HG03175 (cell line): ENCODE data around the gene FZR1.
"Not testable (repeated sequence)": the region's sequence is repeated elsewhere in the genome, so short reads cannot be mapped to it uniquely, and the experiment has no call there.

Source experiments
- ATAC-seq: cut with Tn5 transposase; IDR thresholded peaks from one replicate; pipeline ENCODE4 v1.9.1; 2021; ENCODE audit warnings: mild to moderate bottlenecking, moderate library complexity; ENCODE audit not compliant: unreplicated experiment

Gene FZR1

GRCh38 chr19:3528080-3528479 is 22.0 kb downstream of the FZR1 start:
- no peak for ATAC-seq

DNA sequence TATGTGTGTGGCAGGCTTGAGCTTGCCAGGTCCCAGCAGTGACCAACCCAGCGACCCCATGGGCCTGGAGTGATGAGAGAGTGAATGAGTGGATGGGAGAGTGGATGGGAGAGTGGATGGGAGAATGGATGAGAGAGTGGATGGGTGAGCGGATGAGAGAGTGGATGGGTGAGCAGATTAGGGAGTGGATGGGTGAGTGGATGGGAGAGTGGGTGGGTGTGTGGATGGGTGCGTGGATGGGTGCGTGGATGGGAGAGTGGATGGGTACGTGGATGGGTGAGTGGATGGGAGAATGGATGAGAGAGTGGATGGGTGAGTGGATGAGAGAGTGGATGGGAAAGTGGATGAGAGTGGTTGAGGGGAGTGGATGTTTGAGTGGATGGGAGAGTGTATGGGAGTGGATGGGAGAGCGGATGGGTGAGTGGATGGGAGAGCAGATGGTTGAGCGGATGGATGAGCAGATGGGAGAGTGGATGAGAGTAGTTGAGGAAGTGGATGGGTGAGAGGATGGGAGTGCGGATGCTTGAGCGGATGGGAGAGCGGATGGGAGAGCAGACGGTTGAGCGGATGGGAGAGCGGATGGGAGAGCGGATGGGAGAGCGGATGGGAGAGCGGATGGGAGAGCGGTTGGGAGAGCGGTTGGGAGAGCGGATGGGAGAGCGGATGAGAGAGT is 22.6 kb downstream of the FZR1 start:
- no peak for ATAC-seq

DNA sequence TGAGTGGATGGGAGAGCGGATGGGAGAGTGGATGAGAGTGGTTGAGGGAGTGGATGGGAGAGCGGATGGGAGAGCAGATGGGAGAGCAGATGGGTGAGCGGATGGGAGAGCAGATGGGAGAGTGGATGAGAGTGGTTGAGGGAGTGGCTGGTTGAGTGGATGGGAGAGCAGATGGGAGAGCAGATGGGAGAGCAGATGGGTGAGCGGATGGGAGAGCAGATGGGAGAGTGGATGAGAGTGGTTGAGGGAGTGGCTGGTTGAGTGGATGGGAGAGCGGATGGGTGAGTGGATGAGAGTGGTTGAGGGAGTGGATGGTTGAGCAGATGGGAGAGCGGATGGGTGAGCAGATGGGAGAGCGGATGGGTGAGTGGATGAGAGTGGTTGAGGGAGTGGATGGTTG is 23.2 kb downstream of the FZR1 start:
- ATAC-seq: not testable (repeated sequence)

DNA sequence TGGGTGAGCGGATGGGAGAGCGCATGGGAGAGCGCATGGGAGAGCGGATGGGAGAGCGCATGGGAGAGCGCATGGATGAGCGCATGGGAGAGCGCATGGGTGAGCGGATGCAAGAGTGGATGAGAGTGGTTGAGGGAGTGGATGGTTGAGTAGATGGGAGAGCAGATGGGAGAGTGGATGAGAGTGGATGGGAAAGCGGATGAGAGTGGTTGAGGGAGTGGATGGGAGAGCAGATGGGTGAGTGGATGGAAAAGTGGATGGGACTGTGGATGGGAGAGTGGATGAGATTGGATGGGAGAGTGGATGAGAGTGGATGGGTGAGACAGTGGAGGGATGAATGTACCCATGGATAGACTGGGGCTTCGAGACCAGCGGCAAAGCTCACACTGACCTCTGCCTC is 24.3 kb downstream of the FZR1 start:
- no peak for ATAC-seq

DNA sequence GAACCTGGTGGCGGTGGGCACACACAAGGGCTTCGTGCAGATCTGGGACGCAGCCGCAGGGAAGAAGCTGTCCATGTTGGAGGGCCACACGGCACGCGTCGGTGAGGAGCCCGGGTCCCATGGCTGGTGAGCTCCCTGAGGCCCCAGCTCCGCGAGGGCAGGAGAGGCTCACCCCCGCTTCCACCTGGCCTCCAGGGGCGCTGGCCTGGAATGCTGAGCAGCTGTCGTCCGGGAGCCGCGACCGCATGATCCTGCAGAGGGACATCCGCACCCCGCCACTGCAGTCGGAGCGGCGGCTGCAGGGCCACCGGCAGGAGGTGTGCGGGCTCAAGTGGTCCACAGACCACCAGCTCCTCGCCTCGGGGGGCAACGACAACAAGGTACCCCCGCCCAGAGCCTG is 25.6 kb downstream of the FZR1 start:
- ATAC-seq: no peak

- no peak for ATAC-seq
Observed at GRCh38 chr19:3532154-3532786, 26.2 kb downstream of the FZR1 start.

GRCh38 chr19:3533033-3533432 is 26.9 kb downstream of the FZR1 start:
- no peak for ATAC-seq

- no peak for ATAC-seq
Observed at GRCh38 chr19:3533563-3534216, 27.6 kb downstream of the FZR1 start.

GRCh38 chr19:3534375-3535234 is 28.5 kb downstream of the FZR1 start:
- no peak for ATAC-seq

- ATAC-seq: no peak
Observed at GRCh38 chr19:3535235-3535535, 29.1 kb downstream of the FZR1 start.

- no peak for ATAC-seq
Observed at GRCh38 chr19:3535563-3535965, 29.5 kb downstream of the FZR1 start.

- no peak for ATAC-seq
Observed at GRCh38 chr19:3535981-3536380, 29.9 kb downstream of the FZR1 start.

GRCh38 chr19:3536429-3537100 is 30.5 kb downstream of the FZR1 start:
- no peak for ATAC-seq

- no peak for ATAC-seq
Observed at GRCh38 chr19:3537101-3537437, 31.0 kb downstream of the FZR1 start.

GRCh38 chr19:3537438-3538240 is 31.5 kb downstream of the FZR1 start:
- no peak for ATAC-seq

GRCh38 chr19:3538258-3538929 is 32.3 kb downstream of the FZR1 start:
- no peak for ATAC-seq

DNA sequence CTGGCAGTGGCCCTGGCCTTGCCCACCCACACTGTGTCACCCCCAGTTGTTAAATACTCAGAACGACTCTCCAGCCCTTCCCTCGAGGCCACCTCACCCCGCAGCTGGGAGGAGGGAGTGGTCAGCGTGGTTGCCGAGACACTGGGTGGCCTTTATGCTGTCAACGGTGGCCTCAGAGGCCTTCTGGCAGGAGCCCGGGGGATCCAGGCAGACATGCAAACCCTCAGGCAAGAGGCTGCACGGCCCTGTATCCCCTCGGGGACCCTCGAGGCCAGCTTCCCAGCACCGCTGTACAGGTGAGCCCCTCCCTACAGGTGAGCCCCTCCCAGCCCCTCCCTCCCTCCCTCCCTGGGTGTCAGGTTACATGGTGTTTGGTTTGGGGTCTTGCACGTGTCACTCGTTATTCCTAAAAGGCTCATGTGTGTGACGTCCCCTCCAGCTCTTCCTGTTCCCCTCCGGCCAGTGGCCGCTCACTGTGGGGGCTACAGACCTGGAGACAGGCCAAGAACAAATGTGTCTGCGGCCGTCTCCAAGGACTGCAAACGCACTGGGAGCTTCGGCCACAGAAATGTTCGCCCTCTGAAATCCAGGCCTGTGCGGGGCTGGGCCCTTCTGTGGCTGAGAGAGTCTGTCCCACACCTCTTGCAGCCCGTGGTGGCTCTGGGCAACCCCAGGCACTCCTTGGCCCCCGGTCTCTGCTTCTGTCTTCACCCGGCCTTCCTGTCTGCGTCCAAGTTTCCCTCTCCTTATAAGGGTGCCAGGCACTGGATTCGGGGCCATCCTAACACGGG is 33.0 kb downstream of the FZR1 start, which contains the start of gene TEKTIP1:
TEKTIP1 (plus strand) TSS at position 210 of the 791 bp plus-strand sequence; CDS start at position 214, 4 bp downstream.
- ATAC-seq: no peak

GRCh38 chr19:3539756-3540118 is 33.6 kb downstream of the FZR1 start:
- no peak for ATAC-seq
